IPS DF 19.7 (cell line): Measurements from ENCODE around the gene DMP1.

Experiments
- DNase-seq: peaks from one replicate; pipeline ENCODE4 v3.0.0-alpha.2; 2013; ENCODE audit warnings: low read depth, low spot score

Gene DMP1

GRCh38 chr4:87649980-87650379, at the start of gene DMP1:
Gene DMP1, plus strand, starts transcription at chr4:87650280. Its CDS starts 6,213 bp downstream, at chr4:87656493.
- DNase-seq: no peak

- no peak for DNase-seq
Observed at GRCh38 chr4:87601361-87601760, 48.7 kb upstream of the DMP1 start.

- no peak for DNase-seq
Observed at GRCh38 chr4:87608229-87608628, 41.9 kb upstream of the DMP1 start, which contains the start of gene DSPP. Gene DSPP, plus strand, starts transcription at chr4:87608529. Its CDS starts 2,380 bp downstream, at chr4:87610909.

GRCh38 chr4:87614292-87614890, 35.7 kb upstream of the DMP1 start:
- DNase-seq: no peak

- no peak for DNase-seq
Observed at GRCh38 chr4:87616268-87616667, 33.8 kb upstream of the DMP1 start.

- no peak for DNase-seq
Observed at GRCh38 chr4:87620086-87620485, 30.0 kb upstream of the DMP1 start.

- DNase-seq: no peak
Observed at GRCh38 chr4:87620491-87620890, 29.6 kb upstream of the DMP1 start.

GRCh38 chr4:87622303-87622702, 27.8 kb upstream of the DMP1 start:
- no peak for DNase-seq

GRCh38 chr4:87624698-87625097, 25.4 kb upstream of the DMP1 start:
- no peak for DNase-seq

- DNase-seq: no peak
Observed at GRCh38 chr4:87631668-87632067, 18.4 kb upstream of the DMP1 start.

GRCh38 chr4:87632469-87632868, 17.6 kb upstream of the DMP1 start:
- no peak for DNase-seq

GRCh38 chr4:87633243-87633642, 16.8 kb upstream of the DMP1 start:
- DNase-seq: no peak

- no peak for DNase-seq
Observed at GRCh38 chr4:87644286-87644685, 5.8 kb upstream of the DMP1 start.

GRCh38 chr4:87650938-87651337, 858 bp downstream of the DMP1 start:
- DNase-seq: no peak

- no peak for DNase-seq
Observed at GRCh38 chr4:87651941-87652340, 1.9 kb downstream of the DMP1 start.

- DNase-seq: no peak
Observed at GRCh38 chr4:87654487-87655044, 4.5 kb downstream of the DMP1 start.

- DNase-seq: no peak
Observed at GRCh38 chr4:87657525-87657924, 7.4 kb downstream of the DMP1 start.

GRCh38 chr4:87659247-87659931, 9.3 kb downstream of the DMP1 start:
- DNase-seq: no peak

- DNase-seq: no peak
Observed at GRCh38 chr4:87662871-87663270, 12.8 kb downstream of the DMP1 start.

GRCh38 chr4:87669373-87669772, 19.3 kb downstream of the DMP1 start:
- DNase-seq: no peak

- DNase-seq: no peak
Observed at GRCh38 chr4:87677731-87678130, 27.7 kb downstream of the DMP1 start.

- peak; percentile 70 for DNase-seq
Observed at GRCh38 chr4:87679449-87680169, 29.5 kb downstream of the DMP1 start.
